T-helper 1 cell treated with Interleukin-12 subunit alpha and Interleukin-12 subunit beta and Interleukin-4 antibody, amounts not matched to agents 30 μg/mL and 1 μg/mL, for 36 hours (primary cell): ENCODE data around the gene CD99.
"Not testable (repeated sequence)": the region's sequence is repeated elsewhere in the genome, so short reads cannot be mapped to it uniquely, and the experiment has no call there.

ENCODE experiments used
- H3K27ac Mint-ChIP-seq: one replicate; pipeline ENCODE4 v1.8.0; 2021; ENCODE audit warnings: mild to moderate bottlenecking, mixed read lengths
- H3K27me3 Mint-ChIP-seq: one replicate; pipeline ENCODE4 v1.8.0; 2021; ENCODE audit warnings: low read depth, mixed read lengths
- H3K36me3 Mint-ChIP-seq: one replicate; pipeline ENCODE4 v1.8.0; 2021; ENCODE audit warnings: low read depth, mixed read lengths
- H3K4me1 Mint-ChIP-seq: one replicate; pipeline ENCODE4 v1.8.0; 2021; ENCODE audit warnings: low read depth, mixed read lengths
- H3K4me3 Mint-ChIP-seq: one replicate; pipeline ENCODE4 v1.8.0; 2021; ENCODE audit warnings: mild to moderate bottlenecking, moderate library complexity, mixed read lengths
- H3K9me3 Mint-ChIP-seq: one replicate; pipeline ENCODE4 v1.8.0; 2021; ENCODE audit warnings: mixed read lengths

Gene CD99

GRCh38 chrX:2774776-2775175 lies 83.7 kb downstream of the CD99 start:
- H3K36me3 Mint-ChIP-seq, result no peaks in the 10 kb centered on the region
- H3K27ac Mint-ChIP-seq, result no peak overlapping the region
- no peak overlapping the region for H3K4me3 Mint-ChIP-seq
- peaks cover 12% of the 10 kb centered on the region for H3K9me3 Mint-ChIP-seq
- H3K4me1 Mint-ChIP-seq, result no peaks in the 10 kb centered on the region
- H3K27me3 Mint-ChIP-seq, result peaks cover 6% of the 10 kb centered on the region

- H3K36me3 Mint-ChIP-seq, H3K4me3 Mint-ChIP-seq, H3K27ac Mint-ChIP-seq: not testable (repeated sequence)
These were observed 89.6 kb downstream of the CD99 start for GRCh38 chrX:2780472-2781225.

DNA sequence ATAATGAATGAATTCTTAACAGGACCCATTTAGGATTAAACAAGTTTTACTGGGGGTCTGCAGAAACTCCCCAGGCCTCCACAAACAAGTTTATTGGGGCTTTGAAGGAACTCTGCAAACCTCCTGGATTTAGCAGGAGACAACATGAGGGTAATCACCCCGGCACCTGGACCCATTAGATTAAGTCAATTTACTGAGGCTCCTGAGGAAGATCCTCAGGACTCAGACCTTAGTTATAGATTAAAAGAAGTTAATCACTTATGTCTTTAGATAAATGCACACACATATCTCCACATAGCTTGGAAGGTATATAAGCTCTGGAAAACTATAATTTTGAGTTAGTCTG lies 90.1 kb downstream of the CD99 start:
- Mint-ChIP-seq H3K9me3 (no peaks in the 10 kb centered on the region), H3K4me3 (no peak overlapping the region), H3K27ac (no peak overlapping the region), H3K36me3 (no peaks in the 10 kb centered on the region), H3K27me3 (peaks cover 4% of the 10 kb centered on the region), H3K4me1 (no peaks in the 10 kb centered on the region)

More at GRCh38 chrX:2780472-2781225, 89.6 kb downstream of the CD99 start:
- H3K27me3 Mint-ChIP-seq, H3K4me1 Mint-ChIP-seq, H3K9me3 Mint-ChIP-seq: not testable (repeated sequence)

DNA sequence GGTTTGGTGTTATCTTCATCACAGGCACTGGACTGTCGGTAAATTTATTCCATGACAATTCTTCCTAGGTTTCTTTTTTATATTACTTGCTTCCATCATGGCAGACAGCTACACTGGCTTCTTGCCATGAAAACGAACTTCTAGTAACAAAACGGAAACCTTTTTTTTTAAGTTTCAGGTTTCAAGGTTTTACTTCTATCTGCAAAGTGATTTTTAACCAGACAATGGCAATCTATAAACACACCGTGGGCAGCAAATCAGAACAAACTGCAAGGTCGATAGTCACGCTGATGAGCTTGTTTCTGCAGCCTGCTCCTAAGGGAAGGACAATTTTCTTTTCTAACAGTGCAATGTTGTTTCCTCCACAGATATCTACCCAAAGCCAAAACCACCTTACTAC lies 90.6 kb downstream of the CD99 start:
- Mint-ChIP-seq H3K4me3 (no peak overlapping the region), H3K4me1 (no peaks in the 10 kb centered on the region), H3K27me3 (peaks cover 4% of the 10 kb centered on the region), H3K9me3 (no peaks in the 10 kb centered on the region), H3K27ac (no peak overlapping the region), H3K36me3 (no peaks in the 10 kb centered on the region)

- H3K36me3 Mint-ChIP-seq, result no peaks in the 10 kb centered on the region
- no peaks in the 10 kb centered on the region for H3K9me3 Mint-ChIP-seq
- peaks cover 4% of the 10 kb centered on the region for H3K27me3 Mint-ChIP-seq
- no peak overlapping the region for H3K4me3 Mint-ChIP-seq
- no peaks in the 10 kb centered on the region for H3K4me1 Mint-ChIP-seq
- H3K27ac Mint-ChIP-seq, result no peak overlapping the region
These were observed 91.1 kb downstream of the CD99 start for GRCh38 chrX:2782171-2782570.

DNA sequence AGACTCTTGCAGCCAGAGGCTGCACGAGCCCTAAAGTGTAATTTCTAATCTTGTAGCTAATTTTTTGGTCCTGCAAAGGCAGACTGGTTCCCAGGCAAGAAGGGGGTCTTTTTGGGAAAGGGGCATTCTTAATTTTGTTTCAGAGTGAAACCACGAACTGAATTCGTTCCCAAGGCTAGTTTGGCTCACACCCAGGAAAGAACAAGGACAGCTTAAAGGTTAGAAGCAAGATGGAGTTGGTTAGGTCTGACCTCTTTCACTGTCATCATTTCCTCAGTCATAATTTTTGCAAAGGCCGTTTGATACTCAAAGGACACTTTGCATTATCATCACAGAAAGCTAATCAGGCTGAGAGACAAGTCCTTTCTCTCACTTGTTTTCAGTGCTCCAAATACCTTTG lies 91.7 kb downstream of the CD99 start:
- Mint-ChIP-seq H3K27ac (no peak overlapping the region), H3K4me1 (no peaks in the 10 kb centered on the region), H3K4me3 (no peak overlapping the region), H3K9me3 (no peaks in the 10 kb centered on the region), H3K36me3 (no peaks in the 10 kb centered on the region), H3K27me3 (peaks cover 4% of the 10 kb centered on the region)

DNA sequence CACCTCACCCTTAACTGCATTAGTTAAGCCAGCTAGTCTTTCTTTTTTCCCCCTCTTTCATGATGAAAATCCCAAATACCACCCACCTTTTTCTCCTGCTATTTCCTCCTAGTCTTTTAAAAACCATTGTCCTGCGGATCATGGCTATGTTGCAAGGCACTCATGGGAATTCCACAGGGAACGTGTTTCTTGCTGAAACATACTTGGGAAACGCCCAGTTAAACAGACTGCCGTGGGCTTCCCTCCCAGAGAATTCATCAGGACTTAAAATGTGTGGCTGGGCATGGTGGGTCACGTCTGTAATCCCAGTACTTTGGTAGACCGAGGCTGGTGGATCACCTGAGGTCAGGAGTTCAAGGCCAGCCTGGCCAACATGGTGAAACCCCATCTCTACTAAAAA lies 92.9 kb downstream of the CD99 start:
- Mint-ChIP-seq H3K36me3 (no peaks in the 10 kb centered on the region), H3K4me3 (no peak overlapping the region), H3K9me3 (no peaks in the 10 kb centered on the region), H3K27me3 (peaks cover 4% of the 10 kb centered on the region), H3K27ac (no peak overlapping the region), H3K4me1 (no peaks in the 10 kb centered on the region)

DNA sequence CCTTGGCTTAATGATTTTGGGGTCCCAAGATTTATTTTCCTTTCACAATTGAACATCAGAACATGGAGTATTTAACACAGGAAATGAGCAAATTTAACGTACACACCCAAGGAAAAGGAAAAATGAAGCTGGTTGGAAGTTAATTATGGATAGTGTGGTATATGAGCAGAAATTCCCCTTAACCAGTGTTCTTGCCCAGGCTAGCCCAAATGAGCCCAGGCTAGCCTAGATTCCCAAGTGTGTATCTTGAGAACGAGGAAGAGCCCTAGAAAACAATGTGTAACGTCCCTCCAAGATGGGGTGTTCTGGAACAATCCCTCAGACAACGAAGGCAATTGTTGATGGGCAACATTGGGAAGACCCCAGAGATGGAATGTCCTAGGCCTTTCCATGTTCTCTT lies 94.4 kb downstream of the CD99 start:
- no peaks in the 10 kb centered on the region for H3K36me3 Mint-ChIP-seq
- H3K4me3 Mint-ChIP-seq, result no peak overlapping the region
- H3K27ac Mint-ChIP-seq, result no peak overlapping the region
- no peaks in the 10 kb centered on the region for H3K4me1 Mint-ChIP-seq
- H3K27me3 Mint-ChIP-seq, result no peaks in the 10 kb centered on the region
- H3K9me3 Mint-ChIP-seq, result no peaks in the 10 kb centered on the region

DNA sequence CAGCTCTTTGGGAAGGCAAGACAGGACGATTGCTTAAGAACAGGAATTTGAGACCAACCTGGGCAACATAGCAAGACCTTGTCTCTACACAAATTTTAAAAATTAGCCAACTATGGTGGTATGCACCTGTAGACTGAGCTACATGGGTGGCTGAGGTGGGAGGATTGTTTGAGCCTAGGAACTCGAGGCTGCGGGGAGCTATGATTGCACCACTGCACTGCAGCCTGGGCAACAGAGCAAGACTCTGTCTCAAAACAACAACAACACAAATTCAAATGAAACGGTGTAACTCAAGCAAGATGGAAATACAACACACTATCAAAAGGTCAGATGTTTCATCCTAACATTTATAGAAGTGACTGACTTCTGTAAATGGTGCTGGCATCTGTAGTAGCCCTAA lies 97.9 kb downstream of the CD99 start:
- no peaks in the 10 kb centered on the region for H3K9me3 Mint-ChIP-seq
- no peaks in the 10 kb centered on the region for H3K36me3 Mint-ChIP-seq
- no peaks in the 10 kb centered on the region for H3K27me3 Mint-ChIP-seq
- no peak overlapping the region for H3K27ac Mint-ChIP-seq
- no peak overlapping the region for H3K4me3 Mint-ChIP-seq
- no peaks in the 10 kb centered on the region for H3K4me1 Mint-ChIP-seq

DNA sequence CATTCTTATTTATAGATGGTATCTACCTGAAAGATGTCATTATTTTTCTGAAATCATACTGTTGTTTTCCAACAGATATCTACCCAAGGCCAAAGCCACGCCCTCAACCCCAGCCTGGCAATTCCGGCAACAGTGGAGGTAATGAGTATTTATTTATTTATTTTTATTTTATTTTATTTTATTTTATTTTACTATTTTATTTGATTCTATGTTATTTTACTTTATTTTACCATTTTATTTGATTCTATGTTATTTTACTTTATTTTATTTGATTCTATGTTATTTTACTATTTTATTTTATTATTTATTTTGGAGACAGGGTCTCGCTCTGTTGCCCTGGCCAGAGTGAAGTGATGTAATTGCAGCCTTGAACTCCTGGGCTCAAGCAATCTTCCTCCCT lies 98.5 kb downstream of the CD99 start:
- Mint-ChIP-seq H3K4me3 (no peak overlapping the region), H3K27ac (no peak overlapping the region), H3K4me1 (no peaks in the 10 kb centered on the region), H3K27me3 (no peaks in the 10 kb centered on the region), H3K9me3 (no peaks in the 10 kb centered on the region), H3K36me3 (no peaks in the 10 kb centered on the region)
